ENCODE data around the gene R3HDM2. TPM values are rescaled to one million over a fixed set of nuclear protein-coding genes. Genes with fewer than 3 reads are reported as not detected.

Gene R3HDM2
- total and polyA plus RNA-seq, 2 of the 13 experiments (the other 11 are each of a cell fraction or from before 2014, with no cell fraction given), result 11.1 to 23.5 TPM

DNA sequence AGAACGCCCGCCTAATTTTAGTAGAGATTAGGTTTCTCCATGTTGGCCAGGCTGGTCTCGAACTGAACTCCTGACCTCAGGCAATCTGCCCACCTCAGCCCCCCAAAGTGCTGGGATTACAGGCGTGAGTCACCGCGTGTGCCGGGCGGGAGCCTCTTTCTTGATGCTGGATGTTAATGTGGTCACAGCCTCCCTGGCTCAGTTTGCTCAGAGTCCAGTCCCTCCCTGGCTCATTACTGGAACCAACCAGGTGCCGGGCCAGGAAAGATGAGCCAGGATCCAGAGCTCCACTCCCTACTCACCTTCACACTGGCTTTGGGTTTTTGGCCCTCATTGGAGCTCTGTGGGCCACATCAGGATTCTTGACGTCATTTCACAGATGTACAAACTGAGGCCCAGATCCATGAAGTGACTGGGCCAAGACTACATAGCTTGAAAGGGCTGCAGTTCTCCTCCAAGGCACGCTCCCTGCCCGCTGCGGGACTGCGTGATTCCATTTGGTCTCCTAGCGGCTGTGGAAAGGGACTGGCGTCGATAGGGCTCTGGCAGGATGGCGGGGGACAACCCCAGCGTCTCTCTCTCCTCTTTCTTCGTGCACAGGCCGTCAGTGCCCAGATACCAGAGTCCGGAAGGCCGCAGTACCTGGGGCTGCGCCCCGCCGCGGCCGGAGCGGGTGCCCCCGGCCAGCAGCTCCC is 206.4 kb downstream of the R3HDM2 start:
- BruUV-seq (replicated peaks), result no TSS peak
- Histone ChIP-seq H3K27me3 (ENCODE audit: control insufficient read depth in 1 of 2, insufficient read depth in 2 of 2, low read length in 2 of 2) (peaks cover 10 to 69% of the 10 kb centered on the region in 2 experiments; a peak in 4 of 5 replicates), H2AFZ (ENCODE audit: low read length) (no peak overlapping the region), H3K36me3 (replicated peaks in 1 of 2; ENCODE audit: control insufficient read depth in 1 of 2, insufficient read depth in 2 of 2, low read length in 2 of 2) (no peaks in the 10 kb centered on the region), H3K9me3 (ENCODE audit: low read length) (no peaks in the 10 kb centered on the region), H3K27ac (ENCODE audit: extremely low read length, insufficient read depth, low read length) (no peak overlapping the region), H3K4me2 (ENCODE audit: low read depth, low read length) (no peak overlapping the region), H3K4me3 (replicated peaks in 1 of 3; ENCODE audit: insufficient read depth in 1 of 3, low read depth in 2 of 3, low read length in 3 of 3) (peak overlapping the region in 1 of 3 experiments; percentile 23; a peak in 1 of 6 replicates), H4K20me1 (ENCODE audit: insufficient read depth, low read length) (no peaks in the 10 kb centered on the region), H3K79me2 (ENCODE audit: insufficient read depth, low read length) (peaks cover 7% of the 10 kb centered on the region), H3K9ac (ENCODE audit: insufficient read depth, low read depth, low read length) (no peak overlapping the region), H3K4me1 (ENCODE audit: insufficient read depth, low read length) (peaks cover 64% of the 10 kb centered on the region)
- no peak for ATAC-seq
- ChIA-PET CTCF (ENCODE audit: low intra/inter-chr PET ratio, low total read pairs) (interaction anchor here (0.8 to 8.7 kb wide), 4 partner anchors 9 to 19 kb away, joined by 3 to 87 read pairs (median 7); partner anchors contain the start of gene NXPH4), POLR2A (interaction anchor here (0.6 to 1.4 kb wide), 4 partner anchors 11 to 74 kb away, joined by 3 to 6 read pairs (median 4); no protein-coding TSS in a partner anchor)
- 0 out of 2 replicates have a peak, but pooled peaks have one; percentile 19 for TF ChIP-seq ISL2 (CRISPR knock-in tag; IDR thresholded peaks at IDR 0.05)
- TF ChIP-seq ZNF160 (CRISPR knock-in tag; IDR thresholded peaks at IDR 0.05), result no peak
- TF ChIP-seq HCFC1 (IDR thresholded peaks at IDR 0.05; ENCODE audit: low read depth, low read length), result no peak
- 0 out of 2 replicates have a peak, but pooled peaks have one; percentile 13 for TF ChIP-seq MED1 (CRISPR knock-in tag; IDR thresholded peaks at IDR 0.05)
- no peak for TF ChIP-seq MTA1 (CRISPR knock-in tag; IDR thresholded peaks at IDR 0.05; ENCODE audit: borderline replicate concordance)
- 0 out of 2 replicates have a peak, but pooled peaks have one; percentile 53 for TF ChIP-seq ZBTB4 (CRISPR knock-in tag; IDR thresholded peaks at IDR 0.05; ENCODE audit: borderline replicate concordance)
- peak; percentile 39; the same call in 1 of the 2 replicates for TF ChIP-seq ZNF629 (CRISPR knock-in tag; conservative IDR thresholded peaks at IDR 0.05)
- 0 out of 2 replicates have a peak, but pooled peaks have one; percentile 23 for TF ChIP-seq SPEN (CRISPR knock-in tag; IDR thresholded peaks at IDR 0.05; ENCODE audit: low read depth)
- intact Hi-C loops (cut with micrococcal nuclease; ENCODE audit: unreplicated experiment) (loop anchor here (2.0 kb wide), 1 partner anchor 14 kb away; no protein-coding TSS in a partner anchor), in situ Hi-C loops (cut with HindIII; ENCODE audit: extremely low pct_ligation_motif_present, low pct_unique_long_range_greater_than_20kb) (no loop called here)
- no peak for DNase-seq (ENCODE audit: low spot score)
- 71% methylated on average over 18 of the region's 30 CpGs for WGBS (ENCODE audit: low lambda C conversion rate)
- no peak for FAIRE-seq
